Measurements from ENCODE around the gene INSC. TPM values are rescaled to one million over a fixed set of nuclear protein-coding genes. Genes with fewer than 3 reads are reported as not detected.

Gene INSC
- polyA plus RNA-seq, 1 donor from 2014 or later, result 0.31 TPM

DNA sequence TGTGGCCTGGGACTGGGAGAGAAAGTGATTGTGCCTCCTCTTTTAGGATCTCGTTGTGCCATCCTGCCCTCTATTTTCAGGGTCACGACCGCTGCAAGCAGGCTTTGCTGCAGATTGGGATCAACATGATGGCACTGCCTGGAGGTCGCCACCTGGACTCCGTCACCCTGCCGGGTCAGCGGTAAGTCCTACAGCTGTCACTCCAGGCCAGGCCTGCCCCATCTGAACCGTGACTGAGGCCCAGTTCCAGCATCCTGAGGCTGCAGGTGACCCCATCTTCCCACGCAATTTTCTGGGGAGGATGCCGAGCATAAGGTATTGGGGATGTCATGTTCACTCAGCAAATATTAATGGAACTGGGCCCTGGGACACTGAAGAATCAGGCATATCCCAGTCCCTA, 34.3 kb downstream of the INSC start:
- Mint-ChIP-seq H3K9me3 (no peaks in the 10 kb centered on the region), H3K4me1 (peaks cover 16 to 23% (median 23%) of the 10 kb centered on the region in 3 donors), H3K4me3 (no peak overlapping the region), H3K36me3 (no peaks in the 10 kb centered on the region), H3K27me3 (peaks cover 2% of the 10 kb centered on the region), H3K27ac (no peak overlapping the region)

DNA sequence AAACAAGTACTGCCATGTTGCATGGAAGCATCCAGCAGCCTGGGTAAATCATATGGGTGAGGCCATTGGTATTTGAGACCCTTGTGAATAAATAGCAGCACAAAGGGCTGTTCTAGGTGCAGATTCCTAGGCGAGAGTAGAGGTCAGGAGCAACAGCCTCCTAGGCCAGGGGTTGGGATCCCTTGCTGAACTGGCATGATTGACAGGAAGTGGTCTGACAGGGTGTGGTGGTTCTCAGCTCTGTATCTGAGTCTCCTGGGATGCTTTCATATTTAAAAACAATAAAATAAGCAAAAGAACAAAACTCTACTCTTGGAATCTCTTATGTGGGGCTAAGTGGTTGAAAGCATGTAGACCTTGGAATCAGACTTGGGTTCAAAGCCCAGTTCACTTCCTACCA, 35.8 kb downstream of the INSC start:
- H3K4me1 Mint-ChIP-seq, result peaks cover 16 to 23% (median 23%) of the 10 kb centered on the region in 3 donors

DNA sequence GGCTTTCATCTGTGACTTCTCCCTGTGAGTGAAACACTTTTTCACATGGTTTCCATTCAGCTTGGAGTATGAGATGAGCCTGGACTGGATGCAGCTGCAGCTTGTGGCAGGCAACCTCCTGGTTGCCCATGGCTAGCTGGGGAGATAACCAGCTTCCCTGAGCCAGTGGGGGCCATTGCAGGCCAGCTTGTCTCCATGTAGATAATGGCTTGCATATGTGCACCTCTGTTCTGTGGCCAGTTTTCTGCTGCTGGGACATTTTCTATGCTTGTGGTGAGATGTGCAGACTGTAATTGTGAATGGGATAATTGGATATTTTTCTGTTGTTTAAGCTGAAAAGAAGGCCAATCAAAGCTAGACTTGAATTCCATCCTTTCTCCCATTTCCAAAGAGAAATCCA, 38.5 kb downstream of the INSC start:
- H3K36me3 Mint-ChIP-seq, result no peaks in the 10 kb centered on the region
- peaks cover 16 to 23% (median 23%) of the 10 kb centered on the region in 3 donors for H3K4me1 Mint-ChIP-seq
- peaks cover 3% of the 10 kb centered on the region for H3K27me3 Mint-ChIP-seq
- no peak overlapping the region for H3K4me3 Mint-ChIP-seq
- H3K27ac Mint-ChIP-seq, result no peak overlapping the region
- H3K9me3 Mint-ChIP-seq, result no peaks in the 10 kb centered on the region

More for the DNA sequence above, 35.8 kb downstream of the INSC start:
- Mint-ChIP-seq H3K4me3 (peak overlapping the region in 2 of 4 donors; percentile 70 to 74), H3K27ac (peak overlapping the region in 2 of 3 donors; percentile 18 to 69), H3K27me3 (peaks cover 3% of the 10 kb centered on the region), H3K36me3 (no peaks in the 10 kb centered on the region), H3K9me3 (no peaks in the 10 kb centered on the region)

DNA sequence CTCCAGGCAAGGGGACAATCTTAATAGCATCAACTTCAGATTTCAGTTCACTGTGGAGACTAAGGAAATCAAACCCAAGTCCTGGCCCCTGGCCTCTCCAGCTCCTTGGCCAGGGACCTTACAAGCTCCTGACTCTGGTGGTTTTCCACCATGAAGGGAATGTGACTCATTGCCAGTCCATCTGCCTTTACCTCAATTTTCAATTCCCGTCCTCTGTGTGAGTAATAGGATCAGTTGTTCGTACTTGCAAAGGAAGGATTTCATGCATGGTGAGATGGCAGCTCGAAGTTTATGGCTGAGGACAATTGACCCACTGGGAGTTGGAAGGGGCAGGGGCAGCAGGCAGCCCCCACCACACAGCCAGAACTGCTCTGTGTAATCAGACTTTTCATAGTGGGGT, 42.5 kb downstream of the INSC start:
- Mint-ChIP-seq H3K4me3 (no peak overlapping the region), H3K9me3 (no peaks in the 10 kb centered on the region), H3K36me3 (no peaks in the 10 kb centered on the region), H3K4me1 (peaks cover 0 to 4% (median 2%) of the 10 kb centered on the region in 3 donors), H3K27me3 (peaks cover 3% of the 10 kb centered on the region), H3K27ac (no peak overlapping the region)

DNA sequence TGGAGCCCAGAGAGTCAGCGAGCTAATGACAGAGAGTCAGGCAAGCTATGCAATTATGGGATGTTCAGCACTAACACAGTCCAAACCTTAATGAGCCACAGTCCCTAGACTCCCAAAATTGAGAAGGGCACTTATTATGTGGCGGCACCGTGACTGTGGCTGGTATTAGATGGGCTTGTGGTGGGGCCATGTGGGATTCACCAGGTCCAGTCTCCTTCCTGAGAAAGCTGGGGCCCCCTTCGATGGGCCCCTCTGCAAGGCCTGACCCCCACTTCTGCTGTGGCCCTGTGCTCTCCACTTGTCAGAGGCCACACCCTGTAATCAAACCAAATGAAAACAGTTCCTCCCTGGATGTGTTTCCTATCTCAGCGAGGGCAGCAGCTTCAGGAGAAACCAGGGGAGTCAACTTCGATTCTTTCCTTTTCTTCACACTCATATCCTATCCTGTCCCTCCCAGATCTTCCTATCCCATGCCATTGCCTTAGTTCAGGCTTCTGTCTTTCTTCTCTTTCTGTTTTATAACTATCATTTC, 42.9 kb downstream of the INSC start:
- peaks cover 3% of the 10 kb centered on the region for H3K27me3 Mint-ChIP-seq
- no peaks in the 10 kb centered on the region for H3K4me1 Mint-ChIP-seq
- no peak overlapping the region for H3K27ac Mint-ChIP-seq
- H3K36me3 Mint-ChIP-seq, result no peaks in the 10 kb centered on the region
- no peak overlapping the region for H3K4me3 Mint-ChIP-seq
- H3K9me3 Mint-ChIP-seq, result no peaks in the 10 kb centered on the region

DNA sequence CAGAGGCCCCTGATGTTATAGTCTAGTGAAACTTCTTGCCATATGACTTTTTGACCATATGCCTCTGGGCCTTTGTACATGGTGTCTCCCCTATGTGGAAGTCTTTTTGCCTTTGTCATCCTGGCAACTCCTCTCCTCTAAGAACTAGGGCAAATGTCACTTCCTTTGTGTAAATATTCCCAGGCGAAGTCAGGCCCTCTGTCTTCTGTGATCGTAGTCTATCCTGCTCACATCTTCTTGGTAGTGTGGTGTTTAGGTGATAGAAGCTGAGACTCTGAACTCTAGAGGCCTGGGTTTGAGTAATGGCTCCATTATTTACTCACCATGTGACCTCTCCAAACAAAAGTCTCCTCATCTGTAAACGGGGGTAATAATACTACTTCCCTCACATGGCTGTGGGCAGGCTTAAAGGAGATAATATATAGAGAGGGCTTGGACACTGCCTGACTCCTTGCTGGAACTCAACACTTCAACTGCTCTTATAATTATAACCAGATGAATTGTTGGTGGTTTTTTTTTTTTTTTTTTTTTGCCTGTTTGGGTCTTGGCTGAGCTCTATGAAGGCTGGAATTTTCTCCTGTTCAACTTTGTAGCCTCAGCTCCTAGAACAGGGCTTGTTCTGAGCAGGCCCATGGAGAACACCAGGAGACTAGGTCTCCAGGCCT, 43.8 kb downstream of the INSC start:
- Mint-ChIP-seq H3K27me3 (peaks cover 3% of the 10 kb centered on the region), H3K36me3 (no peaks in the 10 kb centered on the region), H3K4me3 (no peak overlapping the region), H3K4me1 (no peaks in the 10 kb centered on the region), H3K9me3 (no peaks in the 10 kb centered on the region), H3K27ac (no peak overlapping the region)

DNA sequence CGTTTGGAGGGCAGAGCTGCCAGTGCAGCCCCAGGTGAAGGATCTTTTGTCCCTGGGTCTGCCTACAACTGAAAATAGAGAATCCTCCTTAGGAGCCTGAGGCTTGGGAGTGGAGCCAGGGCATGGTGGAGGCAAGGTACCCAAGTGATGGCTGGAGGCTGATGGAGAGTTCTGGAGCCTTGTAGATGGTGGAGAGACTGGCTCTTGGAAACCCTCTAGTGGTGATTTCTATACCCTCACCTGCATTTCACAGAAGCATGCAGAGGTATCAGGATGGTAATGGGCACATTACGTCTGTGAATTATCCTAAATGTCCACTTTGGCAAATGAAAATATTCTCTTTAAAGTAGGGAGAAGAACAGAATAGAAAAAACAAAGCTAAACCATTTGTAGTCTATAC, 44.4 kb downstream of the INSC start:
- H3K27me3 Mint-ChIP-seq, result peaks cover 3% of the 10 kb centered on the region
- H3K9me3 Mint-ChIP-seq, result no peaks in the 10 kb centered on the region
- H3K36me3 Mint-ChIP-seq, result no peaks in the 10 kb centered on the region
- H3K27ac Mint-ChIP-seq, result no peak overlapping the region
- H3K4me1 Mint-ChIP-seq, result no peaks in the 10 kb centered on the region
- no peak overlapping the region for H3K4me3 Mint-ChIP-seq

DNA sequence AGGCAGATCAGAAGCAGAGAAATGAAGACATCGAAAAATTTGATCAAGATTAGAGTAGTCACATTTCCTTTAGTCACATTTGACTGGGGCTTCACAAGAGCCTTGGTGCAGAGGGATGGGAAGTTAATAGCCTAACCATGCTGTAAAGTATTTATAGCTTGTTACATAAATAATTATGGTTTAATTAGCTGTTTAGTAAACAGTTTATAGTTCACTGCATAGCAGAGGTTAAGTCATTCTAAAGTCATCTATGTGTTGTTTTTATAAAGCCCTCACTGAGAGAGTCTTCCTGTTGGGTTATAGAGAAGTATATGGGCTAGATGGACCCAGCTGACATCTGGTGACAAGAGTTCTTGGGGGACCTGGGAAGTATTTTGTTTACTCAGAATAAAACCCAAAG, 47.1 kb downstream of the INSC start:
- peaks cover 7% of the 10 kb centered on the region for H3K27me3 Mint-ChIP-seq
- no peaks in the 10 kb centered on the region for H3K4me1 Mint-ChIP-seq
- H3K27ac Mint-ChIP-seq, result no peak overlapping the region
- no peaks in the 10 kb centered on the region for H3K9me3 Mint-ChIP-seq
- H3K4me3 Mint-ChIP-seq, result no peak overlapping the region
- no peaks in the 10 kb centered on the region for H3K36me3 Mint-ChIP-seq

DNA sequence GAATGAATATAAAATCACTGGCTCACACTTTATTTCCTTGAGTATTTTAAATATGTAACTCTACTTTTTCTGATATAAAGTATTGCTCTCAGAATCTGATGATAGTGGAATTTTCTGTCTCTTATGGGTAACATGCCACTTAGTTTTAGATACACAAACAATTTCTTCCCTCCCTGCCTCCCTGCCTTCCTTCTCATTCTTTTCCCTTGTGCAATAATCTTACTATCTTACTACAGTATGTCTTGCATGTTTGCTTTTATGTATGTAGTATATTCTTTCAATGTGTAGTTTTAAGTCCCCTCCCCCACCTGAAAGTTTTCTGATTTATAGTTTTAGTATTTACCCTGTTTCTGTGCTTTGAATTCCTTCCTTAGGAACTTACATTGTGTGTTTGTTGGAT, 48.4 kb downstream of the INSC start:
- Mint-ChIP-seq H3K4me3 (no peak overlapping the region), H3K27me3 (peaks cover 7% of the 10 kb centered on the region), H3K36me3 (no peaks in the 10 kb centered on the region), H3K27ac (no peak overlapping the region), H3K4me1 (no peaks in the 10 kb centered on the region), H3K9me3 (no peaks in the 10 kb centered on the region)

DNA sequence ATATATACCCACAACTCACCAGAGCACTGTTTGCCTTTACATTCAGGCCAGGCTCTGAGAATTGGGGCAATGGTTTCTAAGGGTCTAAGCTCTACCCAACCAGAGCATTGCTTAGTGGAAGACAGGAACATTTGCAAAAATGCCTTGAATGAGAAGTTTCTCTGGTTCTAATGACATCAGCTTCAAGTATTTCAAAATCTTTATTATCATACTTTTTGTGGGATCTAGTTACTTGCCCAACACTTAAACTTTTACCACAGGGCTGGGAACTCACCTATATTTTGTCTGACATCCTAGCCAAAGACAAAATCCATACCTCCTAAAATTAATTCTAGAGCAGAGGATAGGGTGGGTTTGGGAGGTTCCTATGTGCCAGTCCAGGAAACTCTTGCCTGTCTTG, 51.5 kb downstream of the INSC start:
- no peak overlapping the region for H3K27ac Mint-ChIP-seq
- H3K4me3 Mint-ChIP-seq, result no peak overlapping the region
- no peaks in the 10 kb centered on the region for H3K9me3 Mint-ChIP-seq
- no peaks in the 10 kb centered on the region for H3K4me1 Mint-ChIP-seq
- peaks cover 7% of the 10 kb centered on the region for H3K27me3 Mint-ChIP-seq
- no peaks in the 10 kb centered on the region for H3K36me3 Mint-ChIP-seq

DNA sequence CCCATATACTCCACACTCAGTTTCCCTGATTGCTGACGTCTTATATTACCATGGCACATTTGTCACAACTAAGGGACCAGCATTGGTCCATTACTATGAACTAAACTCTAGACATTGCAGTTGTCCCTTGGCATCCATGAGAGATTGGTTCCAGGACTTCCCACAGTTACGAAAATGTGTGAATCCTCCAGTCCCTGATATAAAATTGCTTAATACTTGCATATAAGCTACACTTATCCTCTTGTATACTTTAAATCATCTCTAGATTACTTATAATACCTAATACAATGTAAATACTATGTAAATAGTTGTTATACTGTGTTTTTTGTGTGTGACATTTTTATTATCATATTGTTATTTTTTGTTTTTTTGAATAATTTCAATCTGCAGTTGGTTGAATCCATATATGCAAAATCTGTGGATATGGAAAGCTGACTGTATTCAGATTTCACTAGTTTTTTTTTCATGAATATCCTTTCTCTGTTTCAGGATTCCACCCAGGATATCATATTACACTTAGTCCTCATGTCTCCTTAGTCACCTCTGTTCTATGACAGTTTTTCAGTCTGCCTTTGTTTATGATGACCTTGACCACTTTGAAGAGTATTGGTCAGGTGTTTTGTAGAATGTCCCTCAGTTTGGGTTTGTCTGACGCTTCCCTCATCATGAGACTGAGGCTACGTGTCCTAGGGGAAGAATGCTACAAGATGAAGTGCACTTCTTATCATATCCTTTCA, 55.3 kb downstream of the INSC start:
- Mint-ChIP-seq H3K4me3 (no peak overlapping the region), H3K9me3 (no peaks in the 10 kb centered on the region), H3K4me1 (no peaks in the 10 kb centered on the region), H3K27ac (no peak overlapping the region), H3K27me3 (peaks cover 12% of the 10 kb centered on the region), H3K36me3 (no peaks in the 10 kb centered on the region)

DNA sequence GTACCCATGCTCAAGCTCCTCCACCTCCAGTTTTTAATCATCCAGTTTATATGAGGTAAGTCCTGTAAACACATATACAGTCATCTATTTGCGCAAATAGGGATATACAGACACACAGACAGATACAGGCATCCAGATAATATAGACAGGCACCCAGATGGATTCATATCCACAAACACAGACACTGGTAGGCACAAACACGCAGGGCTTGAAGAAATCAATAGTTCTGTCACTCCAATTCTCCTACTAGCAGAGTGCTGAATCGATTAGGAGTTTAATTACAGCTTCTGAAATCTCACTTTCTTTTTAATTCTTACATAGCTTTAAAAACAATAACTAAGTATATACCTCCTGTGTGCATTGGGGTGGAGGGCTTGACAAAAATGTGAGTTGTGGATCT, 56.0 kb downstream of the INSC start:
- H3K4me3 Mint-ChIP-seq, result no peak overlapping the region
- H3K36me3 Mint-ChIP-seq, result no peaks in the 10 kb centered on the region
- H3K9me3 Mint-ChIP-seq, result no peaks in the 10 kb centered on the region
- H3K27me3 Mint-ChIP-seq, result peaks cover 12% of the 10 kb centered on the region
- no peaks in the 10 kb centered on the region for H3K4me1 Mint-ChIP-seq
- H3K27ac Mint-ChIP-seq, result no peak overlapping the region

DNA sequence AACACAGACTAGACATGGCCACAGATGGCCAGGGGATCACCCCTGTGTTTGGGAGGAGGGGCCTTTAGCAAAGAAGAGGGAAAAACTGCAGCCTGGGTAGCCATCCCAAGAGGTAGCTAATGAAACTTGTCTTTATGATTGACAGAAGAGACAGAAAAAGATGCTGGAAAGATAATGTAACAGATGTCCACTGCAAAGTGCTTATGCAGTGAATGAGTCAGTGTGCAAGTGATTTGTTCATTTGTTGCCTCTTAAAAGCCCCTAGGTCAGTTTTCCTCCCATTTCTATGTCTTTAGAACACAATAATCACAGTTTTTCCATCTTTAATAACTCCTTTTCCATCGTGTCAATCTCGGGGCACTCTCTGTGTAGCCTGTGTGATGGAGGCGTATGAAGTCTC, 57.2 kb downstream of the INSC start:
- no peak overlapping the region for H3K27ac Mint-ChIP-seq
- H3K4me1 Mint-ChIP-seq, result no peaks in the 10 kb centered on the region
- H3K36me3 Mint-ChIP-seq, result peaks cover 1% of the 10 kb centered on the region
- H3K27me3 Mint-ChIP-seq, result peaks cover 10% of the 10 kb centered on the region
- no peaks in the 10 kb centered on the region for H3K9me3 Mint-ChIP-seq
- no peak overlapping the region for H3K4me3 Mint-ChIP-seq

DNA sequence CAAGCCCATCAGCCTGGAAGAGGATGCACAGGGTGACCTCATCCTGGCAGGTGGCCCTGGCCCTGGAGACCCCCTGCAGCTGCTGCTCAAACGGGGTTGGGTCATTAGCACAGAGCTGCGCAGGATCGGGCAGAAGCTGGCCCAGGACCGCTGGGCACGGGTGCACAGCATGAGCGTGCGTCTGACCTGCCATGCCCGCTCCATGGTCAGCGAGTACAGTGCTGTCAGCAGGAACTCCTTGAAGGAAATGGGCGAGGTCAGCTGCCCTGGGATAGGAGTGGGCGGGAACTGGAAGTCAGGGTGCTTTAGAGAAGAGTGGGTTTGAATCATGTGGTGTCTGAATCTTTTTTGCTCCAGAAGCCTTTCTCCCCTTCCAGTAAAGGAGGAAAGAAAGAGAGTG, 61.1 kb downstream of the INSC start:
- H3K36me3 Mint-ChIP-seq, result peaks cover 1% of the 10 kb centered on the region
- H3K4me1 Mint-ChIP-seq, result no peaks in the 10 kb centered on the region
- no peak overlapping the region for H3K4me3 Mint-ChIP-seq
- H3K9me3 Mint-ChIP-seq, result no peaks in the 10 kb centered on the region
- H3K27me3 Mint-ChIP-seq, result peaks cover 13% of the 10 kb centered on the region
- H3K27ac Mint-ChIP-seq, result no peak overlapping the region

DNA sequence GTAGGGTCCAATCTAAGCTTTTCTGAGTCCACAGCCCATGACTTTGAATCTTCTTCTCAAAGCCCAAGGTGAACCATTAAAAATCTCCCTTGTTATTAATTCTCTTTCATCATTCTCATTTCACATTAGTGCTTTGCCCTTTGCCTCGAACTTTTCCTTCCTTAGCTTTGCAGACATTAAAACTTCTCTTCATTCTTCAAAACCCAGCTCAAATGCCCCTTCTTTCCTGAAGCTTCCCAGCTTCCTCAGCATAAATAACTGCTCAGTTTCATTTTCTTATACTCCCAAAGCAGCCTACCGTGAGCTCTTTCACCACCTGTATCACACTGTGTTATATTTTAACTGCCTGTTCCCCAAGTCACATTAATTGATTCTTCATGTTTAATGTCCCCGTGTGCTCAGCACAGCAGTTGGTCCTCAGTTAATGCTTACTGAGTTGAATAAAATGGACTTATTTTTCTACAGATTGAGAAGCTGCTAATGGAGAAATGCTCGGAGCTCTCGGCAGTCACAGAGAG, 62.0 kb downstream of the INSC start:
- Mint-ChIP-seq H3K9me3 (no peaks in the 10 kb centered on the region), H3K27me3 (peaks cover 7% of the 10 kb centered on the region), H3K36me3 (peaks cover 1% of the 10 kb centered on the region), H3K4me1 (no peaks in the 10 kb centered on the region), H3K4me3 (no peak overlapping the region), H3K27ac (no peak overlapping the region)

DNA sequence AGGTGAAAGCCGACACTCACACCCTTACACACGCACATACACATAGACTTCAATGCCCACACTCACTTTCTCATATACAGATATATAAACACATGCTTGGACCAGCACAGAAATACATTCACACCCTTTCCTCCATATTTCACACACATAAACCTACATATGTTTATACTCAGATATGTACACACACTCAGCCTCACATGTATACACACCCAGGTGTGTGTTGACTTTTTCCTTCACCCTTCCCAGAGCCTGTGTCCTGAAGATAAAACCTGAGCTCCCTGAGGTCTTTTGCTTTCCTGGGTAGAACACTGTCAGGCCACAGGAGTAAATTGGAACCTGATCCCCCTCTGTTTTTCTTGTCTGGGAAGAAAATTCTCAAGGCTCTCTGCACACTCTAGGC, 62.8 kb downstream of the INSC start:
- Mint-ChIP-seq H3K27me3 (peaks cover 7% of the 10 kb centered on the region), H3K36me3 (peaks cover 1% of the 10 kb centered on the region), H3K4me1 (no peaks in the 10 kb centered on the region), H3K27ac (no peak overlapping the region), H3K4me3 (no peak overlapping the region), H3K9me3 (no peaks in the 10 kb centered on the region)

Data from IgD-negative memory B cell (primary cell).